ENCODE measurements around the gene CD72. TPM values are rescaled to one million over a fixed set of nuclear protein-coding genes. Genes with fewer than 3 reads are reported as not detected.

The CD72 gene
- polyA plus RNA-seq, 2 of the 4 experiments (the other 2 are of a cell fraction), result 0.44 to 1.2 TPM

DNA sequence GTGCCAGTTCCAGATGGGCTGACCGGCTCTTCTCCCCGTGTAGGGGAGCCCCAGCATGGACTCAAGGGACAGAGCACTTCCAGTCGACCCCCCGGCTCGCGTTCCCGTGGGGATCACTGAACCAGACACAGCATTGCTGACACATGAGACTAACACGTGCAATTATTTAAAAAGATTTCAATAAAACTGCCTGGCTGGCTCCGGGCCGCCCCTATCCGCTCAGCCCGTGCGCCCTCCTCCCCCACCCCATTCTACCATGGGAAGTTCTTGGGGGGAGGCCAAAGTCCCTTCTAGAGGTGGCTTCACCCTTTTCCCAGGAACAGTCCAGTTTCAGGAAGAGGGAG lies 8.4 kb downstream of the CD72 start:
- 87% methylated on average over 13 of the region's 13 CpGs for WGBS (ENCODE audit: missing lambda C conversion rate)
- Histone ChIP-seq H3K4me3 (no peak overlapping the region), H3K4me2 (no peak overlapping the region), H3K27ac (no peak overlapping the region), H3K4me1 (peaks cover 11% of the 10 kb centered on the region), H3K9me3 (no peaks in the 10 kb centered on the region)
- TF ChIP-seq CBX2 (IDR thresholded peaks at IDR 0.05; ENCODE audit: borderline replicate concordance, low read depth) (no peak), MAFK (IDR thresholded peaks at IDR 0.05; ENCODE audit: partially characterized antibody) (no peak), JUN (IDR thresholded peaks at IDR 0.05) (no peak), TP53 (CRISPR knock-in tag; IDR thresholded peaks at IDR 0.05) (no peak), NR3C1 (IDR thresholded peaks at IDR 0.05) (no peak), NPAS2 (CRISPR knock-in tag; IDR thresholded peaks at IDR 0.05; ENCODE audit: borderline replicate concordance) (no peak)
- TF ChIP-seq, protein P1, sequence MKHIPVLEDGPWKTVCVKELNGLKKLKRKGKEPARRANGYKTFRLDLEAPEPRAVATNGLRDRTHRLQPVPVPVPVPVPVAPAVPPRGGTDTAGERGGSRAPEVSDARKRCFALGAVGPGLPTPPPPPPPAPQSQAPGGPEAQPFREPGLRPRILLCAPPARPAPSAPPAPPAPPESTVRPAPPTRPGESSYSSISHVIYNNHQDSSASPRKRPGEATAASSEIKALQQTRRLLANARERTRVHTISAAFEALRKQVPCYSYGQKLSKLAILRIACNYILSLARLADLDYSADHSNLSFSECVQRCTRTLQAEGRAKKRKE (CRISPR knock-in tag; IDR thresholded peaks at IDR 0.05; ENCODE audit: low read depth), result no peak
- TF ChIP-seq, protein P2, sequence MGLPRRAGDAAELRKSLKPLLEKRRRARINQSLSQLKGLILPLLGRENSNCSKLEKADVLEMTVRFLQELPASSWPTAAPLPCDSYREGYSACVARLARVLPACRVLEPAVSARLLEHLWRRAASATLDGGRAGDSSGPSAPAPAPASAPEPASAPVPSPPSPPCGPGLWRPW (IDR thresholded peaks at IDR 0.05), result no peak
- DNase-seq (ENCODE audit: low read depth in 1 of 2, low spot score in 1 of 2) (no peak), FAIRE-seq (no peak), ATAC-seq (no peak)
- CTCF ChIA-PET, result interaction anchor here (1.2 to 4.2 kb wide), 5 partner anchors 10 to 92 kb away, joined by 3 to 22 read pairs (median 7); partner anchors contain the start of genes CCDC107 and RMRP
- POLR2A ChIA-PET, result no interaction called here

DNA sequence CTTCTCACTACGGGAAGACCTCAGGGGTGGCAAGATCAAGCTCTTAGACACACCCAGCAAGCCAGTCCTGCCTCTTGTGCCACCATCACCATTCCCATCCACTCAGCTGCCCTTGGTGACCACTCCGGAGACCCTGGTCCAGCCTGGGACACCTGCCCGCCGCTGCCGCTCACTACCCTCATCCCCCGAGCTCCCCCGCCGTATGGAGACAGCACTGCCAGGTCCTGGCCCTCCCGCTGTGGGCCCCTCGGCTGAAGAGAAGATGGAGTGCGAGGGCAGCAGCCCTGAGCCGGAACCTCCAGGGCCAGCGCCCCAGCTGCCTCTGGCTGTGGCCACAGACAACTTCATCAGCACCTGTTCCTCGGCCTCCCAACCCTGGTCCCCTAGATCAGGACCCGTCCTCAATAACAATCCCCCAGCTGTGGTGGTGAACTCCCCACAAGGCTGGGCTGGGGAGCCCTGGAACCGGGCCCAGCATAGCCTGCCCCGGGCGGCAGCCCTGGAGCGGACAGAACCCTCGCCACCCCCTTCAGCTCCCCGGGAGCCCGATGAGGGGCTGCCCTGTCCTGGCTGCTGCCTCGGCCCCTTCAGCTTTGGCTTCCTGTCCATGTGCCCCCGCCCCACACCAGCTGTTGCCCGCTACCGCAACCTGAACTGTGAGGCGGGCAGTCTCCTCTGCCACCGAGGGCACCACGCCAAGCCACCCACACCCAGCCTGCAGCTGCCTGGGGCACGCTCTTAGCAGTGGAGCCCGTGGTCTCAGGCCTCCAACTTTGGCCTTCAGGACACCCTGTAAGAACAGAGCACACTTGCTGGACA lies 9.0 kb downstream of the CD72 start:
- H3K4me3 ChIP-seq, result no peak overlapping the region
- CTCF ChIA-PET, result interaction anchor here (1.2 to 4.2 kb wide), 5 partner anchors 18 to 48 kb away, joined by 4 to 15 read pairs (median 6); partner anchors contain the start of genes CCDC107 and RMRP

DNA sequence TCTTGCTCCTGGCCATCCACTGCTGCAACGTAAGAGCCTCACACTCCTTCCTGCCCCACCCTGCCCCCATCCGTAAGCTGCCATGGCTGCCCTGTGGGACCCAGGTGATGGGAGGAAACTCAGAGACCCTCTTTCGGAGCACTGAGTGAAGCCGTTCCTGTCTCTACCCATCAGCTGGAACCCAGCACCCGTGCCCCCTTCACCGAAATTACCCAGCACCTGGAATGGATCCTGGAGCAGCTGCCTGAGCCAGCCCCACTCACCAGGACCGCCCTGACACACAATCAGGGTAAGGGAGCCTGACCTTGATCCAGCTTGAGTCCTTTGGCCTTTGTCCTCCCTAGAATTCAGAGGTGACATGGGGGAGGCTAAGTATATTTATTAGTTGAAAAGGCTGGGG lies 10.0 kb downstream of the CD72 start:
- peaks cover 11% of the 10 kb centered on the region for H3K4me1 ChIP-seq
- H3K4me2 ChIP-seq, result no peak overlapping the region
- ATAC-seq (no peak), FAIRE-seq (no peak), DNase-seq (ENCODE audit: low read depth in 1 of 2, low spot score in 1 of 2) (no peak)
- POLR2A ChIA-PET, result no interaction called here
- CTCF ChIA-PET, result interaction anchor here (0.7 to 4.2 kb wide), 7 partner anchors 11 to 51 kb away, joined by 3 to 15 read pairs (median 4); partner anchors contain the start of genes CCDC107 and RMRP
- whole genome bisulfite sequencing (ENCODE audit: missing lambda C conversion rate), result 88% methylated on average over 7 of the region's 7 CpGs
- H3K4me3 ChIP-seq, result no peak overlapping the region
- no peak for TF ChIP-seq EP300 (IDR thresholded peaks at IDR 0.05)
- TF ChIP-seq RFX5 (IDR thresholded peaks at IDR 0.05), result no peak
- TF ChIP-seq FOSL2 (IDR thresholded peaks at IDR 0.05), result no peak
- no peak for TF ChIP-seq FOSL2 (CRISPR knock-in tag; IDR thresholded peaks at IDR 0.05)
- TF ChIP-seq MAFK (IDR thresholded peaks at IDR 0.05; ENCODE audit: partially characterized antibody), result no peak
- no peak for TF ChIP-seq CHD2 (IDR thresholded peaks at IDR 0.05; ENCODE audit: low read length, partially characterized antibody)
- TF ChIP-seq EHMT2 (IDR thresholded peaks at IDR 0.05; ENCODE audit: low read depth), result no peak
- TF ChIP-seq, protein P2 (IDR thresholded peaks at IDR 0.05), result no peak
- no peak for TF ChIP-seq NFE2L2 (conservative IDR thresholded peaks at IDR 0.05; ENCODE audit: low read length)
- TF ChIP-seq RCOR1 (IDR thresholded peaks at IDR 0.05; ENCODE audit: low read depth, low read length), result no peak
- TF ChIP-seq ESRRA (IDR thresholded peaks at IDR 0.05; ENCODE audit: borderline replicate concordance, low read length), result no peak
- TF ChIP-seq JUN (IDR thresholded peaks at IDR 0.05), result no peak
- no peak for TF ChIP-seq TFCP2L1 (CRISPR knock-in tag; IDR thresholded peaks at IDR 0.05)
- no peak for TF ChIP-seq TP53 (CRISPR knock-in tag; IDR thresholded peaks at IDR 0.05)
- TF ChIP-seq HOXB5 (CRISPR knock-in tag; IDR thresholded peaks at IDR 0.05), result no peak
- no peak for TF ChIP-seq ZC3H11A (IDR thresholded peaks at IDR 0.05)
- TF ChIP-seq, protein P3, sequence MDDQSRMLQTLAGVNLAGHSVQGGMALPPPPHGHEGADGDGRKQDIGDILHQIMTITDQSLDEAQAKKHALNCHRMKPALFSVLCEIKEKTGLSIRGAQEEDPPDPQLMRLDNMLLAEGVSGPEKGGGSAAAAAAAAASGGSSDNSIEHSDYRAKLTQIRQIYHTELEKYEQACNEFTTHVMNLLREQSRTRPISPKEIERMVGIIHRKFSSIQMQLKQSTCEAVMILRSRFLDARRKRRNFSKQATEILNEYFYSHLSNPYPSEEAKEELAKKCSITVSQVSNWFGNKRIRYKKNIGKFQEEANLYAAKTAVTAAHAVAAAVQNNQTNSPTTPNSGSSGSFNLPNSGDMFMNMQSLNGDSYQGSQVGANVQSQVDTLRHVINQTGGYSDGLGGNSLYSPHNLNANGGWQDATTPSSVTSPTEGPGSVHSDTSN (IDR thresholded peaks at IDR 0.05), result no peak
- TF ChIP-seq POLR2A (IDR thresholded peaks at IDR 0.05; ENCODE audit: low read length), result no peak
- no peak for TF ChIP-seq KDM1A (IDR thresholded peaks at IDR 0.05; ENCODE audit: low read depth)
- no peak for TF ChIP-seq HOXA7 (CRISPR knock-in tag; IDR thresholded peaks at IDR 0.05)
- H3K9me3 ChIP-seq, result no peaks in the 10 kb centered on the region
- no peak overlapping the region for H3K27ac ChIP-seq

More for the DNA sequence above, 9.0 kb downstream of the CD72 start:
- TF ChIP-seq RAD21 (conservative IDR thresholded peaks at IDR 0.05 in 1 of 2, IDR thresholded peaks at IDR 0.05 in 1 of 2) (no peak), CEBPB (IDR thresholded peaks at IDR 0.05) (no peak), TP53 (CRISPR knock-in tag; IDR thresholded peaks at IDR 0.05) (no peak), HEYL (CRISPR knock-in tag; IDR thresholded peaks at IDR 0.05) (no peak), CBX2 (IDR thresholded peaks at IDR 0.05; ENCODE audit: borderline replicate concordance, low read depth) (no peak), NR3C1 (IDR thresholded peaks at IDR 0.05) (no peak), MAFK (IDR thresholded peaks at IDR 0.05; ENCODE audit: partially characterized antibody) (no peak), TFCP2L1 (CRISPR knock-in tag; IDR thresholded peaks at IDR 0.05) (no peak)
- TF ChIP-seq, protein P1 (CRISPR knock-in tag; IDR thresholded peaks at IDR 0.05; ENCODE audit: low read depth), result no peak
- Histone ChIP-seq H3K27ac (no peak overlapping the region), H3K4me1 (peaks cover 11% of the 10 kb centered on the region), H3K4me2 (no peak overlapping the region), H3K9me3 (no peaks in the 10 kb centered on the region)
- WGBS (ENCODE audit: missing lambda C conversion rate), result 91% methylated on average over 22 of the region's 31 CpGs
- POLR2A ChIA-PET, result no interaction called here
- DNase-seq (ENCODE audit: low read depth in 1 of 2, low spot score in 1 of 2) (no peak), ATAC-seq (no peak), FAIRE-seq (no peak)

Measured in A549 (cell line).